GM10847 (cell line): ENCODE data around the gene ADRA1B.
A peak's percentile ranks its signal among the peaks of the same experiment; 100 is the strongest.

Experiments used
- POLR2A ChIP-seq: IDR thresholded peaks from 2 replicates; pipeline ENCODE4 v1.6.1; 2011; ENCODE audit not compliant: insufficient read length; ENCODE audit errors: extremely low read depth

Gene ADRA1B

GRCh38 chr5:160007514-160007913, 91.2 kb downstream of the ADRA1B start:
- no peak for TF ChIP-seq POLR2A

GRCh38 chr5:160008877-160009590, 92.8 kb downstream of the ADRA1B start, which contains the start of gene TTC1:
Gene TTC1, plus strand, starts transcription at chr5:160009139. Its CDS starts 1,390 bp downstream, at chr5:160010529.
- TF ChIP-seq POLR2A: peak; percentile 76

GRCh38 chr5:160009591-160009989, 93.3 kb downstream of the ADRA1B start:
- TF ChIP-seq POLR2A: no peak

DNA sequence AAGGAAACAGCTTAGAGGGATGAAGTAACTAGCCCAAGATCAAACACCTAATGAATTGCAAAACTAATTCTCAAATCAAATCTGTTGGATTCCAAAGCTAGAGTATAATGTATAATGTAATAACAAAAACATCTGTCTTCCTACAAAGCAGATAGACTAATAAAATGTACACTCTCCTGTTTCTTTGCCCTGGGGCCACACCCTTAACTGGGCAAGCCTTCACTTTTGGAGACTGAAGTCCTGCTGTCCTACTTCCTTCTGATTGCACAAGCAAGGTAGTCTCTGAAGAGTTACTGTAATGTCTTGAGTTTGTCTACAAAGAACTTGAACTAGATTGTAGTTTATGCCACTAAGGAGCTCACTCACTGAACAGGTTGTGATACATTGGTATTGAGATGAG, 95.2 kb downstream of the ADRA1B start:
- no peak for TF ChIP-seq POLR2A

- no peak for TF ChIP-seq POLR2A
Observed at GRCh38 chr5:160018945-160019625, 102.8 kb downstream of the ADRA1B start.

DNA sequence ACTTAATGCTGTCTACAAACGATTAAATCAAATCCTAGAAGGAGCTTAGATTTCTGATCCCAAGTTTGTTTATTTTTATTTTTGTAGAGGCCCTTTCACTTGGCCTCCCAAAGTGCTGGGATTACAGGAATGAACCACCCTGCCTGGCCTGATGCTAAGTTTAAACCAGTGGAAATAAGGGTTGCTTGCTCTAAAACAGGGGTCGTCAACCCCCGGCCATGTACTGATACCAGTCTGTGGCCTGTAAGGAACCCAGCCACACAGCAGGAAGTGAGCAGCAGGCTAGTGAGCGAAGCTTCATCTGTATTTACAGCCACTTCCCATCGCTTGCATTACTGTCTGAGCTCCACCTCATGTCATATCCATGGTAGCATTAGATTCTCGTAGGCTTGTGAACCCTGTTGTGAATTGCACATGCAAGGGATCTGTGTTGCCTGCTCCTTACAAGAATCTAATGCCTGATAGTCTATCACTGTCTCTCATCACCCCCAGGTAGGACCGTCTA, 104.0 kb downstream of the ADRA1B start:
- TF ChIP-seq POLR2A: no peak

DNA sequence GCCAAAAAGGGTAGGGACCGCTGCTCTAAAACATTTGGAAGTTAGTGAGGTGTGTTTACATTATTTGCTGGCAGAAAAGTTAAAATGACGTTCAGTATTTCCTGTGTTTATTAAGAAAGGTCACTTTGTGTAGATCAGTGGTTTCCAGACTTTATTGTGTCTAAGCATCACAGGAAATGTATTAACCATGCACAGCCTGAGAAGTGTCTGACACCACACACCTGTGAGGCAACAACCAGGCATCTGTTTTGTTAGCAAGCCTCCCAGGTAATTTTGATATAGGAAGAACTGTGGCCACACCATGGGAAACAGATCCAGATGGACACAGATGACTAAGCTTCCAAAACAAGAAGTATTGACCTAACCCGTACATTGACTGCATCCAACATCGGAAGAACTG, 104.7 kb downstream of the ADRA1B start:
- TF ChIP-seq POLR2A: no peak

DNA sequence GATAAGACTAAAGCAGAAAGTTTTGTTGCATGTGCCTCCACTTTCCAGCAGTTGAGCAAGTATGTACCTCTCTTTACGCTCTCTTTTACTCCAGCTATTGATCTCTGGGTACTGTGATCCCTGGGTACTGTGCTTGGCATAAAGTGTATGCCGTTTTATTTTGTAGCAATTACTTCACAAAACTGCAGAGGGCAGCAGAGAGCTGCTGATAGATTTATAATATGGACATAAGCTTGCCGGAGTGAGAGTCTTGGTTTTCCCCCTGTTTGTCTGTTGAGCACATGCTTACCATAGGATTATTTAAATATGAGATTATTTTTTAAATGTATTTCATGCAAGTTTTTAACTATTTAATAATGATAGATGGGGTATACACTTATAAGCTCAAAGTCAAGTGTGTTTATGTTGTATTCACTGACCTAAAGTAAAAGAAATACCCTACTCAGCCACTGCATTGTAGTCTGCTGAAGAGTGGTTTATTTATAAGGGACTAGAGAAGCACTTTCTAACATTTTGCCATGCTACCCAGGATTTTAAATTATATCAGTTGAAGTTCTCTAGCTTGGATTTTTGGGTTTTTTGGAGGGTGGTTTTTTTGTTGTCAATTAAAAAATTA, 105.7 kb downstream of the ADRA1B start:
- no peak for TF ChIP-seq POLR2A
